Panc1 (cell line): ENCODE measurements around the gene SHC1.

Experiments used
- SIN3A ChIP-seq: IDR thresholded peaks from 2 replicates; pipeline ENCODE4 v1.6.1; 2012; ENCODE audit warnings: low read depth, mild to moderate bottlenecking, low read length, moderate library complexity, borderline replicate concordance; ENCODE audit not compliant: insufficient read depth
- TF ChIP-seq, protein P1 (sequence below): fragments of 450-650 bp; IDR thresholded peaks from 2 replicates; pipeline ENCODE4 v1.5.1; 2017; ENCODE audit warnings: mild to moderate bottlenecking

DNA sequence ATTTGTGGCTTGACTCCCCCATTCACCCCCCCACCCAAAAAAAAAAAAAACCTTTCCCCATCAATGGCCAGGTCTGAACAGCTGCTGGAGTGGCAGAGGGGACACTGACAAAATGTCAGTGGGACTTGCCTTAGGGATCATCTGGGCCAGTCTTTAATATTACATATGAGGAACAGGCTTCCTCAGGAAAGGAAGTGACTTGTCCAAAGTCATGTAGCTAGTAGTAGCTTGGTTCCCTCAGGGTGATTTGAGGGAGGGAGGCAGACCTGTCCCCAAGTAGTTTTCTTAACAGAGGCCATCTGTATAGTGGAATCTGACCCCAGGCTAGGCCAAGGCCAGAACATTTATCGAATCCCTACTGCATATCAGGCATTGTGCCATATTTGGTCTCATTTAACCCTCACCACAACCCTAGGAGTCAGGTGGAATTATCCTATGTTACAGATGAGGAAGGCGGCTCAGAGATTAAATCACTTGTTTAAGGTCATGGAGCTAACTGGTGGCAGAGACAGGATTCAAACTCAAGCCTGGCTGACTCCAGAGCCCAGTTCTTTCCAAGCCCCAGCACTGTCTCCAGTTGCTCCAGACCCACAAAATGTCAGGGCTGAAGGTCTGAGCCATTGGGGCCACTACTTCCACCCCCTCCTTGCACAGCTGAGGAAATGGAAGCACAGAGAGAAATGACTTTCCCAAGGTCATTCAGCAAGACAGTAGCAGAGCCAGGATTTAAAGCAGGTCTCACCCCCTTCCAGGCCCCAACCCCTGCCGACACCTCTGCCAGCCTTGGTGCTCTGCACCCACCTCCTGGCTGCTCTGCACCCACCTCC lies 42.4 kb upstream of the SHC1 start:
- TF ChIP-seq, protein P1, sequence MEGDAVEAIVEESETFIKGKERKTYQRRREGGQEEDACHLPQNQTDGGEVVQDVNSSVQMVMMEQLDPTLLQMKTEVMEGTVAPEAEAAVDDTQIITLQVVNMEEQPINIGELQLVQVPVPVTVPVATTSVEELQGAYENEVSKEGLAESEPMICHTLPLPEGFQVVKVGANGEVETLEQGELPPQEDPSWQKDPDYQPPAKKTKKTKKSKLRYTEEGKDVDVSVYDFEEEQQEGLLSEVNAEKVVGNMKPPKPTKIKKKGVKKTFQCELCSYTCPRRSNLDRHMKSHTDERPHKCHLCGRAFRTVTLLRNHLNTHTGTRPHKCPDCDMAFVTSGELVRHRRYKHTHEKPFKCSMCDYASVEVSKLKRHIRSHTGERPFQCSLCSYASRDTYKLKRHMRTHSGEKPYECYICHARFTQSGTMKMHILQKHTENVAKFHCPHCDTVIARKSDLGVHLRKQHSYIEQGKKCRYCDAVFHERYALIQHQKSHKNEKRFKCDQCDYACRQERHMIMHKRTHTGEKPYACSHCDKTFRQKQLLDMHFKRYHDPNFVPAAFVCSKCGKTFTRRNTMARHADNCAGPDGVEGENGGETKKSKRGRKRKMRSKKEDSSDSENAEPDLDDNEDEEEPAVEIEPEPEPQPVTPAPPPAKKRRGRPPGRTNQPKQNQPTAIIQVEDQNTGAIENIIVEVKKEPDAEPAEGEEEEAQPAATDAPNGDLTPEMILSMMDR: no peak
- no peak for TF ChIP-seq SIN3A
